NCI-H2029 (cell line): Measurements from ENCODE around the gene NR2E1.

Source experiments
- DNase-seq: peaks from one replicate; lab custom pipeline; 2025; lab: John Stamatoyannopoulos, UW

Gene NR2E1

DNA sequence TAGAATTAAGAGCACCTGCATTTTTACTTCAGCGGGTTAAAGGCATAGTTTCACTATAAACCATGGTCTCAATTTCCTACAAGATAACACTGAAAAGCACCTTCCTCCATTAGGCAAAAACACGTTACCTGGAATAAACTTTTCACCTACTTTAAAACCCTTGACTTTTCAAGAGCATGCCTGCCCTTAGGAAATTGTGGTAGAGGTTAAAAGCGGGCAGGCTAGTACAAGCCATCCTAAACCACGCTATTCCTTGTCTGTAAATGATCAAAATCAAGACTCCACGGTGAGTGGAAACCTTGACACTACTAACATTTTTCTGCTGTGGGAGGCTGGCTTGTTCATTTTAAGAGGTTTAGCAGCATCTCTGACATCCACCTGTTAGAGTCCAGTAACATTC is 43.9 kb downstream of the NR2E1 start:
- no peak for DNase-seq

DNA sequence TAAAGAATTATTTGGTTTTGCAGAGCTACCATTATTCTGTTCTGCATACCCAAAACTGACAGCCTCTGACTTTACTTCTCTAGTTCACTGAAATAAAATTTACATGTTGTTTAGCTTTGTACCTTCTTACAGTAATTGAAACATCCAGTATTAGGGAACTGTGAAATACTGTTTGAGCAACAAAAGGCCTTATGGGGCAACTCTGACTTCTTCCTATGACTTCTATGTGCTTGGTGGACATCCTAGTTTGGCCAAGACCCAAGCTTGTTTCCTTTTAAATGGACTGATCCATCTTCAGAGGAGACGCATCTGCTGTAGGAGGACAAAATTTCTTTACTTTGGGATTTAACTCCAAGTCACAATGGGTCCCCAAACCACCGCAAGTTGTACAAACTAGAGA is 44.7 kb downstream of the NR2E1 start:
- no peak for DNase-seq

GRCh38 chr6:108211671-108212070 is 45.8 kb downstream of the NR2E1 start:
- DNase-seq = no peak

- DNase-seq = no peak
These were observed 56.2 kb downstream of the NR2E1 start for GRCh38 chr6:108222064-108222463.

DNA sequence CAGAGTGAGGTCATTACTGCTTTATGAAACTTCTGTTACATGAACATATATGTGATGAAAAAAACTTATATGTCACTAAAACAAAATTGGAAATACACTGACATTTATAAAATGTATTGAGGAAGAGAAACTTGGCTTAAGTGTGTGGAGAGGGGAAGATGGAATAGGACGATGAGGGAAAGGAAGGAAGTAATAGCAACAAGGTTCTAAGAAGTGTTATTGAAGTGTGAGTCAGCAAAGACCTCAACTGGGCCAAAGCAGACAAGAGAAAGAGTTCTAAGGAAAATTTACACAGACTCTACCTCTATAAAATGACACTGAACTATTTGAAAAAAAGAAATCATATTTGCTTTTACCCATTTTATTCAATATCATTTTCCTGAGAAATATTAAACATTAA is 56.7 kb downstream of the NR2E1 start:
- DNase-seq = no peak

DNA sequence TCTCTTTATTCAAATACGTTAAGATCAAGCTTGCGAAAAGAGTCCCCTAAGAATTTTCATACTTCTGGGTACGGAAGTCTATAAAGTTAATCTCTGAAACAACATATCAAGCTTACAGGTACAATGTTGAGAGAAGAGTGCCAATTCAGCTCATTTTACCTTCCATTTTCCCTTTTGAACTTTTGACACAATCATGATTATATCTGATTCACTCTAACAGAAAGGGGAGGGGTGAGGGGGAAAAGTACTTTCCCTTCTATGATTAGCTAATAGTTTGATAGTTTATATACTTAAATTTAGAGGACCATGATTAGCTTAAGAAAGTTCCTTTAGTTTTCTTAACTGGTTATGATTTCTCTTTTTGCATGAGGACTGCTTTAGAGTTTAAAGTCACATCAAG is 61.5 kb downstream of the NR2E1 start:
- no peak for DNase-seq

GRCh38 chr6:108228416-108228815 is 62.6 kb downstream of the NR2E1 start:
- no peak for DNase-seq

DNA sequence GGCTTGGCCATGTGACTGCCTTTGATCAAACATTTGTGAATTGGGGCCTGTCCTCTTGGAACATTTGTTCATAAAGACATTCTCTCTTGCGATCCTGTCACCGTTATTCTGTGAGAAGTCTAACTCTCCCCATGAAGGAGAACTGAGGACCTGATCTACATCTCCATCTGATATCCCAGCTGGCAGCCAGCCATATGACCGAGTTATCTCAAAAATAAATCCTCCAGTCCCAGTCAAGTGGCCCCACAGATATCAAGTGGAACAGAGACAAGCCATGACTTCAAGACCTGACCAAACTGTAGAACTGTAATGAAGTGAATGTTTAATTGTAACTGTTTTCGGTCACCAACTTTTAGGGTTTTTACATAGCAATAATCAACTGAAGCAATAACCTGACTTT is 69.3 kb downstream of the NR2E1 start:
- peak; percentile 15 for DNase-seq

DNA sequence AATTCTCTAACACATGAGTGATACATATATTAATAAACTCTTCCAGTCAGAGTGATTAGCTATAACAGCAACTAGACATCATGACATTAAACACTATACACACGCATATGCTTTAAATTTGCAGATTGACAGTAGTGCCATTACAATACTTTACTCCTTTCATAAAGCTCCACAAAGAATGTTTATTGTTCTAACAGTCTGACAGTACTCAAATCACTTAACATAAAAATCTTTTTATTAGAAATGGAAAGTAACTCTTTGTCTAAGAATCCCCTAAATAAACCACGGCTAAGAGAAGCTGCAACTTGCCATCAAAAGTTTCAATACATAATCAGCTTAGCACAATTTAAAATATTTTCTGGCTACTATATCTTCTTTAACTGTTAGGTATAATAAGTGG is 71.0 kb downstream of the NR2E1 start:
- DNase-seq = no peak

DNA sequence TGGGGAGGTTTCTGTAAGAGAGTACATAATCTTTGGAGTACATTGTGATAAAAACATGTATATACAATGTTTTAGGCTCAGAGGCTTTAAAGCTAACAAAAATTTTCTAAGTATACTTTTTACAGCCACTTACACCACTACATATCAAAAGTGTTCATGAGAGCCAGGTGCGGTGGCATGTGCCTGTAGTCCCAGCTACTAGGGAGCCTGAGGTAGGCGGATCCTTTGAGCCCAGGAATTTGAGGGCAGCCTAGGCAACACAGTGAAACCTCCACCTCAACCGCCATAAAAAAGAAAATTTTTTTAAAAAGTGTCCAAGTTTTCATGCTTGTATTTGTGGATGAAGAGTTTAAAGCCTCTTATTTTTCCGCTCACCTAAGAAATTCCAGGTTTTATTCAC is 72.5 kb downstream of the NR2E1 start:
- no peak for DNase-seq
